Activated naive CD8-positive, alpha-beta T cell treated with anti-CD3 and anti-CD28 coated beads for 36 hours (primary cell): ENCODE measurements around the gene SPEF1. TPM values are rescaled to one million over a fixed set of nuclear protein-coding genes. Genes with fewer than 3 reads are reported as not detected.
"Not testable (repeated sequence)": the region's sequence is repeated elsewhere in the genome, so short reads cannot be mapped to it uniquely, and the experiment has no call there.

Source experiments
- DNase-seq: peaks from one replicate; pipeline ENCODE4 v3.0.0; 2021
- H3K27ac Mint-ChIP-seq: one replicate; pipeline ENCODE4 v1.8.0; 2022; ENCODE audit warnings: mild to moderate bottlenecking, moderate library complexity, mixed read lengths
- H3K27me3 Mint-ChIP-seq: one replicate; pipeline ENCODE4 v1.8.0; 2022; ENCODE audit warnings: mild to moderate bottlenecking, mixed read lengths
- H3K36me3 Mint-ChIP-seq: one replicate; pipeline ENCODE4 v1.8.0; 2021; ENCODE audit warnings: mild to moderate bottlenecking, mixed read lengths
- H3K4me1 Mint-ChIP-seq: one replicate; pipeline ENCODE4 v1.8.0; 2021; ENCODE audit warnings: mixed read lengths
- H3K4me3 Mint-ChIP-seq: one replicate; pipeline ENCODE4 v1.8.0; 2022; ENCODE audit warnings: mild to moderate bottlenecking, moderate library complexity, mixed read lengths
- H3K9me3 Mint-ChIP-seq: one replicate; pipeline ENCODE4 v1.8.0; 2022; ENCODE audit warnings: mixed read lengths
- total RNA-seq, 2 experiments: library from RNA; stranded (reverse); gene quantifications; one replicate each; pipeline ENCODE4 v1.2.3, GENCODE V29; 2021

Gene SPEF1
- total RNA-seq, 2 experiments from 2014 or later = 0.12 to 0.23 TPM

DNA sequence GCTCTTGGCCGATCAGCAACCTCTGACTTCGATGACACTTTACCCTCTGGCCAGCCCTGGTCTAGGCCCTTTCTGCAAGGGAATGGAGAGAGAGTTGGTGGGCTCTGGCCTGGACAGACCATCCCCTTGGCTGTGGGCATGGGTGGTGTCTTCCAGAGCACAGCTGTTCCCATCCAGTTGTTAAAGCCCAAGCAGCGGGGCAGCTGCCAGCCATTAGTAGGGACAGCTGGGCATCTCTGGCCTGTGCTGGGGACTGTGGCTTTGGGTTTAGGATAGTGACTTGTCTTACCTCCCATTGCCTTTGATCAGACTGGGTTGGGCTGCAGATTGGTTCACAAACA is 17.6 kb upstream of the SPEF1 start:
- Mint-ChIP-seq H3K27ac (peak overlapping the region; percentile 94), H3K4me1 (peaks cover 53% of the 10 kb centered on the region), H3K4me3 (peak overlapping the region; percentile 35), H3K36me3 (peaks cover 42% of the 10 kb centered on the region), H3K9me3 (no peaks in the 10 kb centered on the region), H3K27me3 (no peaks in the 10 kb centered on the region)
- no peak for DNase-seq

DNA sequence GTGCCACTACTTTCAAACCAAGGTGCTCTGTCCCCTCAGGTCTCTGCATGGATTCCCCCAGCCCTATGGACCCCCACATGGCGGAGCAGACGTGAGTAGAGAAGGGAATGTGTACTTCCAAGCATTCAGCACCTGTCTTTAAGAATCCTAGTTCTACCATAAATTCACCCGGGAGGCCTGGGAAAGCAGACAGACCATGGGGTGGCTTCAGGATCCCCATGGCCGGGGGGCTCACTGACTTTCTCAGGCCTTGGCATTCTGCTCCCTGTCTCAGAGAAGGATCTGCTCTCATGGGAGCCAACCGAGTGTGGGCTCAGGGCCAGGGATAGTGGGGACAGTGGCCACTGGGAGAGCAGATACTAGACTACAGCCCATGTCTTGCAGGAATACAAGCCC is 17.1 kb upstream of the SPEF1 start:
- Mint-ChIP-seq H3K27me3 (no peaks in the 10 kb centered on the region), H3K9me3 (no peaks in the 10 kb centered on the region), H3K27ac (peak overlapping the region; percentile 94), H3K36me3 (peaks cover 38% of the 10 kb centered on the region), H3K4me1 (peaks cover 51% of the 10 kb centered on the region), H3K4me3 (peak overlapping the region; percentile 98)
- no peak for DNase-seq

DNA sequence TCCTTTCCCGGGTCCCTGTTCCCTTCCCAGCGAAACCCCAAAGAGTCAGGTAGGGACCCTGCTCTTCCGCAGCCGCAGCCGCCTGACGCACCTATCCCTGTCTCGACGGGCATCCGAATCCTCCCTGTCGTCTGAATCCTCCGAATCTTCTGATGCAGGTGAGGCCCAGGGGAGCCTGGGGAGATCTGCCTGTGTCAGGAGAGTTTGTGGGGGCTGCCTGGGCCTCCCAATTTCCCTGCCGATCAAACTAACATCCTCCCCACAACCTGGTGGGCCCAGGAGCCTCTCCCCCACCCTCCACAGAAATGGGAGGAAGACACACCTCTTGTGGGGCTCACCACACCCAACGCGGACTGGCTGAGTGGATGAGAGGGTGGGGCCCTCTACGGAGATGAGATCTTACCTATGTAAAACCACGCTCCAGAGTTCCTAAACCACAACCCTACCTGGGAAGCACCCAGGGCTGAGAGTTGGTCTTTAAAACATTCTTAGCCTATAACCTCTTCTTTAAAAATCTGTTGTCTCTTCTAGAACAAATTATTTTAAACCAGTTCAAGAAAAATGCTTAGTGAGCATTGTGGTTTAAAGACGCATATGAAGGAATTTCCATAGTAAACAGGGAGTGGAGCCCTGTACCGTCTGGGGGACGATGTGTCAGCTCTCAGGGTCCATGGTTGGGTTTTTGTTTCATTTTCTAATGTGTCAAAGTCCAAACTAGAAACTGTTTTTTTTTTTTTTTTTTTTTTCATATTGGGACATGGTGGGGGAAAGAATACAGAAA is 16.5 kb upstream of the SPEF1 start:
- Mint-ChIP-seq H3K27ac (peak overlapping the region; percentile 94), H3K27me3 (no peaks in the 10 kb centered on the region), H3K9me3 (no peaks in the 10 kb centered on the region), H3K36me3 (peaks cover 37% of the 10 kb centered on the region), H3K4me3 (peak overlapping the region; percentile 98), H3K4me1 (peaks cover 49% of the 10 kb centered on the region)
- DNase-seq = peak; percentile 59

DNA sequence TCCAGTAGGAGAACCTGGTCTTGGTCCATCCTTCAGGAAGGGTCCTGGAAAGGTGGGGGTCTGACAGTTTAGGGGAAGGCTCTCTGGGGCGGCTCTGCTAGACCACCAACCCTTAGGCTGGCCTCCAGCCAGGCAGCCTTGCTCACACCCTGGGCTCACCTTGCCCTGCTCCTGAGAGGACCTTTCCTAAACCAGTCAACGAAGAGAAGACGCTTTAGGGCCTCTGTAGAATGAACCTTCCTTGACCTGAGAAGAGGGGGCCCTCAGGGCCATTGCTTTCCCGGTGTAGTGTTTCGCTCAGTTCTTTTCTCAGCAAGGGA is 15.9 kb upstream of the SPEF1 start:
- Mint-ChIP-seq H3K36me3 (peaks cover 33% of the 10 kb centered on the region), H3K27ac (peak overlapping the region; percentile 94), H3K27me3 (no peaks in the 10 kb centered on the region), H3K4me3 (peak overlapping the region; percentile 98), H3K4me1 (peaks cover 45% of the 10 kb centered on the region), H3K9me3 (no peaks in the 10 kb centered on the region)
- DNase-seq = no peak

DNA sequence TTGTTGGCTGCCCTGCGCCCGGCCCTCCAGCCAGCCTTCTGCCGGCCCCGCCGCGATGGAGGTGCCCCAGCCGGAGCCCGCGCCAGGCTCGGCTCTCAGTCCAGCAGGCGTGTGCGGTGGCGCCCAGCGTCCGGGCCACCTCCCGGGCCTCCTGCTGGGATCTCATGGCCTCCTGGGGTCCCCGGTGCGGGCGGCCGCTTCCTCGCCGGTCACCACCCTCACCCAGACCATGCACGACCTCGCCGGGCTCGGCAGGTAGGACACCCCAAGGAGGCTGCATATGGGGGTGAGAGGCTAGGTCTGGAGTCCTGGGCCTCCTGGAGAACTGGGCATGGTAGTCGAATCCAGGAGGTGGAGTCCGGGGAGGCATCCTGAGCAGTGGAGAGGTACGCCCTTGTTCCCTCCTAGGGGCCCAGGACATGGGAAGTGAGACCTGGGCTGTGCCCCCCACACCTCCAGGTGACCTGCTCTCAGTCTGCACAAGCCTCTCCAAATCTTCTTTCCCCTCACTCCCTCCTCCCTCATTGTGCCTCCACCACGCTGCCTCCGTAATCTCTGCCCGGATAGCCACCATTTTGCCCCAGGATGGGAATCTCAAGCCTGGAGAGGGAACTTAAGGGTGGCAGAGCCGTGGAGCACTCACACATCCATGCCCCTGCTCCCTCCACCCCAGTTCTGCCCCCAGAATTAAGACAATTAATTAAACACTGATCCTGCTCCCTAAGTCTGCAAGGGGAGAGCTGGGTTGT is 15.4 kb upstream of the SPEF1 start:
- Mint-ChIP-seq H3K27me3 (no peaks in the 10 kb centered on the region), H3K9me3 (no peaks in the 10 kb centered on the region)
- no peak for DNase-seq

DNA sequence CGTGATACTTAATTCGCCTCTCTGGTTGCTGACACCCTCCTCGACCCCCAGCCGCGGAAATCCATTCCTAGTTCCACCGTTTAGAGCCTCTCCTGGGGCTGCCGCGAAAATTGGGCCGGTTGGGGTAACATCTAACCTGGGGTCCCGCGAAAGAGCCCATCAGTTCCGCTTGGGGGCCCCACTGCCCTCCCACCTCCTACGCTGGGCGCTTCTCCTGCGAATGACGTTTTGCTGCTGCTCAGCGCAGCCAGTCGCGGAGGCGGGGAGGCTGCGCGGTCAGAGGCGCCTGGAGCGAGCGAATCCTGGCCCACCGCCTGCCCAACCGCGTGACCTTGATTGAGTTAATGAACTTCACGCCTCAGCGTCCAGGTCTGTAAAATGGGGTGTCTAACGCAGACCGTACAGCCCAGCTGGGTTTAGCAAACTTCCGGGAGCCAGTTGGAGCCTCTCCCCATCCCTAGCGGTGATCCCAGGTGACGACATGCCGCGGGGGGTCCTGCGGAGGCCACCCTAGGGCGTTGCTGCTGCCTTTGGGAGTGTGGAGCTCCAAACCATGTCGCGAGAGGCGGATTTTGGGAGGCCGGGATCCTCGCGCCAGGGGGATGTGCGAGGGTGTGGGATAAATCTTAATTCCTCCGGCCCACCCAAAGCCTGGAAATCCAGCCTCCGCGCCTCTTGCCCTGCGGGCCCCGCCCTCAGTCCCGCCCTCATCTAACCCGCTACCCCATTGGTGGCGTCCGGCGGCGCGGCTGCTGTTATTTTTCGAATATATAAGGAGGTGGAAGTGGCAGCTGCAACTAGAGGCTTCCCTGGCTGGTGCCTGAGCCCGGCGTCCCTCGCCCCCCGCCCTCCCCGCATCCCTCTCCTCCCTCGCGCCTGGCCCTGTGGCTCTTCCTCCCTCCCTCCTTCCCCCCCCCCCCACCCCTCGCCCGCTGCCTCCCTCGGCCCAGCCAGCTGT is 14.5 kb upstream of the SPEF1 start, which contains the start of gene CDC25B:
CDC25B (plus strand) TSS at position 800 of the 958 bp plus-strand sequence. CDS start 222 bp downstream, outside the sequence.
- peak within 1 kb of the TSS; percentile 98 for H3K4me3 Mint-ChIP-seq
- H3K4me1 Mint-ChIP-seq = peaks cover 45% of the 10 kb centered on the region
- H3K27ac Mint-ChIP-seq = peak within 1 kb of the TSS; percentile 96
- DNase-seq = peak; percentile 91
- H3K36me3 Mint-ChIP-seq = peaks cover 28% of the 10 kb centered on the region
- no peaks in the 10 kb centered on the region for H3K9me3 Mint-ChIP-seq
- no peaks in the 10 kb centered on the region for H3K27me3 Mint-ChIP-seq

More for the DNA sequence above, 15.4 kb upstream of the SPEF1 start:
- peak overlapping the region; percentile 94 for H3K27ac Mint-ChIP-seq
- H3K36me3 Mint-ChIP-seq = peaks cover 31% of the 10 kb centered on the region
- H3K4me3 Mint-ChIP-seq = peak overlapping the region; percentile 98
- peaks cover 45% of the 10 kb centered on the region for H3K4me1 Mint-ChIP-seq

DNA sequence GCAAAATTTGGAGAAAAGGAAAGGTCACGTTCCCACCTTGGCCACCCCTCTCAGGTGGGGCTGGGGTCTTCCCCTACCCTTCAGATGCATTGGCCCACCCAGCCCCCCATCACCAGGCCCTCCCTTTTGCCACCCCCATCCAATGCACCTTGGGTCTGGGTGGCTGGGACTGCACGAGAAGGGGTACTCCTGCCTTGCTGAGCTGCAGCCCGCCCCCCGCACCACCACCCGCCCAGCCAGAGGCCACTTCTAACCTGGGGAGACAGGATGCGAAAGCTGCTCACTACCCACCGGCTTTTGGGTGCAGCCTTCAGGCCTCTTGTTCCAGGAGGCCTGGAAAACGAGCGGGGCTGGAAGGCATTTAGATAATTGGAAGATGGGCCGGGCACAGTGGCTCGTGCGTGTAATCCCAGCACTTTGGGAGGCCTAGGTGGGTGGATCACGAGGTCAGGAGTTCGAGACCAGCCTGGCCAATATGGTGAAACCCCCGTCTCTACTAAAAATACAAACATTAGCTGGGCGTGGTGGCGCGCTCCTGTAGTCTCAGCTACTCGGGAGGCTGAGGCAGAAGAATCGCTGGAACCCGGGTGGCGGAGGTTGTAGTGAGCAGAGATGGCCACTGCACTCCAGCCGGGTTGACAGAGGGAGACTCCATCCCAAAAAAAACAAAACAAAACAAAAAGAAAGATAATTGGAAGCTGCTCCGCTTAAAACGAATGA is 13.6 kb upstream of the SPEF1 start:
- peak overlapping the region; percentile 96 for H3K27ac Mint-ChIP-seq
- no peaks in the 10 kb centered on the region for H3K9me3 Mint-ChIP-seq
- H3K36me3 Mint-ChIP-seq = peaks cover 21% of the 10 kb centered on the region
- peak overlapping the region; percentile 98 for H3K4me3 Mint-ChIP-seq
- no peaks in the 10 kb centered on the region for H3K27me3 Mint-ChIP-seq
- no peak for DNase-seq
- peaks cover 37% of the 10 kb centered on the region for H3K4me1 Mint-ChIP-seq

DNA sequence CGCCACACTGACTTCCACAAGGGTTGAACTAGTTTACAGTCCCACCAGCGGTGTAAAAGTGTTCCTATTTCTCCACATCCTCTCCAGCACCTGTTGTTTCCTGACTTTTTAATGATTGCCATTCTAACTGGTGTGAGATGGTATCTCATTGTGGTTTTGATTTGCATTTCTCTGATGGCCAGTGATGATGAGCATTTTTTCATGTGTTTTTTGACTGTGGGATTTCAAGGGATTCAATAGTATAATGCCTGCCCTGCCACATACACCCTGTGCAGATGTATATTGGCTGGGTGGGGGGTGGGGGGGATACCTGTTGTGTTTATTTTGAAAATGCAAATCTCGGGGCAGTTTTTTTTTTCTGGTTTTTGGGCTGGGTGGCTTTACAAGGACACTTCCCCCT is 12.9 kb upstream of the SPEF1 start:
- not testable (repeated sequence) for H3K27me3 Mint-ChIP-seq, H3K27ac Mint-ChIP-seq, DNase-seq, H3K4me3 Mint-ChIP-seq, H3K9me3 Mint-ChIP-seq
- peaks cover 30% of the 10 kb centered on the region for H3K4me1 Mint-ChIP-seq
- H3K36me3 Mint-ChIP-seq = peaks cover 18% of the 10 kb centered on the region

DNA sequence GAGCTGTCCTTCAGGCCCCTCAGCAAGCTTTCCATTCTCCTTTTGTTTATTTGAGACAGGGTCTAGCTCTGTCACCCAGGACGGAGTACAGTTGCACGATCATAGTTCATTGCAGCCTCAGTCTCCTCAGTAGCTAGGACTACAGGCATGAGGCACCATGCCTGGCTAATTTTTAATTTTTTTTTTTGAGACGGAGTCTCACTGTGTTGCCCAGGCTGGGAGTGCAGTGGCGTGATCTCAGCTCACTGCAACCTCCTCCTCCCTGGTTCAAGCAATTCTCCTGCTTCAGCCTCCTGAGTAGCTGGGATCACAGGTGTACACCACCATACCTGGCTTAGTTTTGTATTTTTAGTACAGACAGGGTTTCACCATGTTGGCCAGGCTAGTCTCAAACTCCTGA is 8.0 kb upstream of the SPEF1 start:
- not testable (repeated sequence) for H3K9me3 Mint-ChIP-seq, DNase-seq, H3K27ac Mint-ChIP-seq, H3K36me3 Mint-ChIP-seq, H3K4me3 Mint-ChIP-seq, H3K27me3 Mint-ChIP-seq
- peaks cover 21% of the 10 kb centered on the region for H3K4me1 Mint-ChIP-seq

DNA sequence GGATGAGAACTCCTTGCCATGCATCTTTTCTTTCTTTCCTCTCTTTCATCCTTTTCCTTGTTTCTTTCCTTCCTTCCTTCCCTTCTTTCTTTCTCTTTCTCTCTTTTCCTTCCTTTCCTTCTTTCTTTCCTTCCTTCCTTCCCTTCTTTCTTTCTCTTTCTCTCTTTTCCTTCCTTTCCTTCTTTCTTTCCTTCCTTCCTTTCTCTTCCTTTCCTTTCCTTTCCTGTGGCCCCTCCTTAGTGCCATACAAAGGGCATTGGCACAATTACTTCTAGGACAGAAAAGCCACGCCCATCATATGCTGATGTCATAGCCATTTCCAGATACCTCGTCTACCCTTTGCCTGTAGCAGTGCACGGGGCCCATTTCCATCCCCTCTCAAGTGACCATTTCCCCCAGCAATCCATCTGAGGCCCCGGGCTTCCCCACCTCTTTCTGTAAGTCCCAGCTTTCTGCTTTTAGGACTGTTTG is 7.5 kb upstream of the SPEF1 start:
- no peak overlapping the region for H3K4me3 Mint-ChIP-seq
- H3K4me1 Mint-ChIP-seq = peaks cover 21% of the 10 kb centered on the region

DNA sequence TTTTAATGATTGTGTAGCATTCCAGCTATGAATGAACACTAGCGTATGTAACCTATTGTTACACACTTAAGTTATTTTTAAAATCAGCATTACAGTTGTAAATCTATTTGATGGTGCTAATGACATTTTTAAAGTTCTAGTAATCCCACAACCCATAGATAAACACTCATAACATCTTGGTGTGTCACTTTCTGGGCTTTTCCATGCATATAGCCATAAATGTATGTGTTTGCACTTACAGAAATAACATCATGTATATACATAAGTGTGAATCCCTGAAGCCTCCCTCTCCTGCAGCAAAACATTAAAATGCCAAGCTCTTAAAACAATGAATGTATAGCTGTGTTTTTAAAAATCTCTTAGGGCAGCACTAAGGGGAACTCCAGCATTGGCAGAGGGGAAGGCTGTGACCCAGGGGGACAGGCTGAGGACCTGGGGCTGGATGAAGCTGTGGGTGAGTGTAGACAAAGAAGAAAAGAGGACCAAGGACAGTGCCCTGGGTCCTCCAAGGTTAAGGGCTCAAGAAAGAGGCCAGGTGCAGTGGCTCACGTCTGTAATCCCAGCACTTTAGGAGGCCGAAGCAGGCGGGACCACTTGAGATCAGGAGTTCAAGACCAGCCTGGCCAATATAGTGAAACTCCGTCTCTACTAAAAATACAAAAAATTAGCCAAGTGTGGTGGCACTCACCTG is 6.2 kb upstream of the SPEF1 start:
- H3K4me3 Mint-ChIP-seq = peak overlapping the region; percentile 68
- no peak overlapping the region for H3K27ac Mint-ChIP-seq
- H3K9me3 Mint-ChIP-seq = no peaks in the 10 kb centered on the region
- H3K4me1 Mint-ChIP-seq = peaks cover 23% of the 10 kb centered on the region
- no peaks in the 10 kb centered on the region for H3K27me3 Mint-ChIP-seq
- H3K36me3 Mint-ChIP-seq = peaks cover 10% of the 10 kb centered on the region
- DNase-seq = no peak

More for the DNA sequence above, 7.5 kb upstream of the SPEF1 start:
- peaks cover 9% of the 10 kb centered on the region for H3K36me3 Mint-ChIP-seq
- H3K27ac Mint-ChIP-seq = no peak overlapping the region
- DNase-seq = no peak
- H3K9me3 Mint-ChIP-seq = no peaks in the 10 kb centered on the region
- no peaks in the 10 kb centered on the region for H3K27me3 Mint-ChIP-seq

DNA sequence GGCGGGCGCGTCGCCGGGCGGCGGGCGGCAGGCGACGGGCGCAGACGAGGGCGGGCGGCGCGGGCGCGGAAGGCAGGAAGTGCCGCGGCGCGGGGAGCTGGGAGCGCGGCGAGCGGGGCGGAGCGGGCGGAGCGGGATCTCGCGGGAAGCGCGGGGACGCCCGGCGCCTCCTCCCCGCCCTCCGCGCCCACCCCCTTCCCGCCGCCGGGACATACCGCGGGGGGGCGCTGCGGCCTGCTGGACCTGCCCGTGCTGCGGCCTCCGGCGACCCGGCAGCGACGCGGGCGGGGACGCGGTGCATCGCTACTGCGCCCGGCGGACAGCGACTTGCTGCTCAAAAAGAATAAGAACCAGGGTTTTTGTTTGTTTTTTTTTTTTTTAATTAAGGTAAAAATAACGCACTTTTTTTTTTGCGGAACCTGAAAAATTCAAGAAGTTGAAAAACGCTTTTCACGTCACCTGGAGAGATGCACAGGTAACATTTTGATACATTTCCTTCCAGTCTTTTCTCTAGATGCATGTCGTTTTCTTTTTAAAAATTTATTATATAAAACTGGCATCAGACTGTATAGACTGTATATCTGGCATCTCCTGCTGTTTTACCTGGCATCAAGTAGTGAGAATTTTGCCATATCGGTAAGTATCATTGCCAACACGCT is 5.5 kb upstream of the SPEF1 start, which contains the start of gene CENPB:
CENPB (minus strand) TSS at position 76 of the 659 bp plus-strand sequence. CDS start 257 bp downstream, outside the sequence.
- Mint-ChIP-seq H3K36me3 (peaks cover 10% of the 10 kb centered on the region), H3K4me1 (peaks cover 24% of the 10 kb centered on the region), H3K27me3 (no peaks in the 10 kb centered on the region), H3K9me3 (no peaks in the 10 kb centered on the region), H3K27ac (peak within 1 kb of the TSS; percentile 80), H3K4me3 (peak within 1 kb of the TSS; percentile 82)
- DNase-seq = peak; percentile 95

DNA sequence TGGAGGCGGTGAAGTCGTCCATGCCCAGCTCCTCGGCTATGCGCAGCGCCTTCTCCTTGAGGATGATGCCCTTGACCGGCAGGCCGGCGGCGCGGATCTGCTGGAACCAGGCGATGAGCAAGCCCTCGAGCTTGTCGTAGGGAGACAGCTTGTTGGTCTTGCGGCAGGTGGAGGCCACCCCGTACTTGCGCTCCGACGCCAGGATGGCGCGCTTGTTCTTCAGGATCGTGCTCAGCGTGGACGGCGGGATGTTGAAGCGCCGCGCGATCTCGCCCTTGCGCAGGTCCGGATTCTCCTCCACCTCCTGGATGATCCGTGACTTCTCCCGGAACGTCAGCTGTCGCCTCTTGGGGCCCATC is 4.9 kb upstream of the SPEF1 start:
- H3K9me3 Mint-ChIP-seq = no peaks in the 10 kb centered on the region
- peak overlapping the region; percentile 82 for H3K4me3 Mint-ChIP-seq
- peaks cover 10% of the 10 kb centered on the region for H3K36me3 Mint-ChIP-seq
- H3K27me3 Mint-ChIP-seq = no peaks in the 10 kb centered on the region
- peaks cover 30% of the 10 kb centered on the region for H3K4me1 Mint-ChIP-seq
- peak; percentile 49 for DNase-seq
- peak overlapping the region; percentile 80 for H3K27ac Mint-ChIP-seq
